ENCODE data around the gene NOL6. TPM values are rescaled to one million over a fixed set of nuclear protein-coding genes. Genes with fewer than 3 reads are reported as not detected.

NOL6 gene
- total and polyA plus RNA-seq, 2 of the 8 experiments (the other 6 are each of a cell fraction or from before 2014, with no cell fraction given) = 44.0 to 55.0 TPM

DNA sequence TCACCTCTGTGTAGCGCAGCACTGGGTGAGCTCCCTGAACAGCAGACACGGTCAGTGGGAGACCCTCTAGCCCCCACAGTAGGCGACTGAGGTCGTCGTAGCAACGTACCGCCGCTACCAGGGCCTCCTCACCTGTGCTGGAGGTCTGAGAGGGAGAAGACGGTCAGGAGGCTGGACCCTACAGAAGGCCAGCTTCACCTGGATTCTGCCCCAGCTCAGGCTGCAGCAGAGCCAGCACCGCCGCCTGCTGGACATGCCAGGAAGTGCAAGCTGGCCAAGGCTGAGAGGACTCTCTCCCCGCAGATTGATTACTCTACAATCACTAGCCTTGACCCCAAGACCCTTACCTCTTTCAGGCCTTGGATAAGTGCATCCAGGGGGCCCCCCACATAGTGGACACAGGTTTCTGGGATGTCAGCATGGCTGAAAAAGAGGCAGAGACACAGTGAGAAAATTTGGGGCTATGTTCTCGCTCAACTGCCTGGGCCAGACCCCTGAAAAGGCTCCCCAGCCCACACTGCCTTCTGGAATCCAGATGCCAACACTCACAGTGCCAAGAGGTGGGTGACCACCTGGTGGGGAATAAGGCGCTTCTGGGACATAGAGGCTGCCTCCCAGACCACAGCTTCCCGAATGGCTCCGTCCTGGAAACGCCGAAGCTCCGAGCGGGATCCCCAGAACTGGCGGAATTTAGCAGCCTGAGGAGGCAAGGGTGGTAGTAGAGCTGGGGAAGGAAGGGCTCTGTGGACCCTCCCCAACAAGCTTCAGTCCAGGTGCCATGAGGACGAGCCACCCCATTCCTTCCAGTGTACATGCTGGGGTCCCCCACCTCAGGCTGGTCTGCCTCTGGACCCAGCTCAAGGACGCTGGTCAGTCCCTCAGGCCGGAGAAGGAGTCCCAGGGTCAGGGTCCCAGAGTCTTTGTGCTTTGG lies 6.9 kb downstream of the NOL6 start (continued):
- TF ChIP-seq, protein P1, sequence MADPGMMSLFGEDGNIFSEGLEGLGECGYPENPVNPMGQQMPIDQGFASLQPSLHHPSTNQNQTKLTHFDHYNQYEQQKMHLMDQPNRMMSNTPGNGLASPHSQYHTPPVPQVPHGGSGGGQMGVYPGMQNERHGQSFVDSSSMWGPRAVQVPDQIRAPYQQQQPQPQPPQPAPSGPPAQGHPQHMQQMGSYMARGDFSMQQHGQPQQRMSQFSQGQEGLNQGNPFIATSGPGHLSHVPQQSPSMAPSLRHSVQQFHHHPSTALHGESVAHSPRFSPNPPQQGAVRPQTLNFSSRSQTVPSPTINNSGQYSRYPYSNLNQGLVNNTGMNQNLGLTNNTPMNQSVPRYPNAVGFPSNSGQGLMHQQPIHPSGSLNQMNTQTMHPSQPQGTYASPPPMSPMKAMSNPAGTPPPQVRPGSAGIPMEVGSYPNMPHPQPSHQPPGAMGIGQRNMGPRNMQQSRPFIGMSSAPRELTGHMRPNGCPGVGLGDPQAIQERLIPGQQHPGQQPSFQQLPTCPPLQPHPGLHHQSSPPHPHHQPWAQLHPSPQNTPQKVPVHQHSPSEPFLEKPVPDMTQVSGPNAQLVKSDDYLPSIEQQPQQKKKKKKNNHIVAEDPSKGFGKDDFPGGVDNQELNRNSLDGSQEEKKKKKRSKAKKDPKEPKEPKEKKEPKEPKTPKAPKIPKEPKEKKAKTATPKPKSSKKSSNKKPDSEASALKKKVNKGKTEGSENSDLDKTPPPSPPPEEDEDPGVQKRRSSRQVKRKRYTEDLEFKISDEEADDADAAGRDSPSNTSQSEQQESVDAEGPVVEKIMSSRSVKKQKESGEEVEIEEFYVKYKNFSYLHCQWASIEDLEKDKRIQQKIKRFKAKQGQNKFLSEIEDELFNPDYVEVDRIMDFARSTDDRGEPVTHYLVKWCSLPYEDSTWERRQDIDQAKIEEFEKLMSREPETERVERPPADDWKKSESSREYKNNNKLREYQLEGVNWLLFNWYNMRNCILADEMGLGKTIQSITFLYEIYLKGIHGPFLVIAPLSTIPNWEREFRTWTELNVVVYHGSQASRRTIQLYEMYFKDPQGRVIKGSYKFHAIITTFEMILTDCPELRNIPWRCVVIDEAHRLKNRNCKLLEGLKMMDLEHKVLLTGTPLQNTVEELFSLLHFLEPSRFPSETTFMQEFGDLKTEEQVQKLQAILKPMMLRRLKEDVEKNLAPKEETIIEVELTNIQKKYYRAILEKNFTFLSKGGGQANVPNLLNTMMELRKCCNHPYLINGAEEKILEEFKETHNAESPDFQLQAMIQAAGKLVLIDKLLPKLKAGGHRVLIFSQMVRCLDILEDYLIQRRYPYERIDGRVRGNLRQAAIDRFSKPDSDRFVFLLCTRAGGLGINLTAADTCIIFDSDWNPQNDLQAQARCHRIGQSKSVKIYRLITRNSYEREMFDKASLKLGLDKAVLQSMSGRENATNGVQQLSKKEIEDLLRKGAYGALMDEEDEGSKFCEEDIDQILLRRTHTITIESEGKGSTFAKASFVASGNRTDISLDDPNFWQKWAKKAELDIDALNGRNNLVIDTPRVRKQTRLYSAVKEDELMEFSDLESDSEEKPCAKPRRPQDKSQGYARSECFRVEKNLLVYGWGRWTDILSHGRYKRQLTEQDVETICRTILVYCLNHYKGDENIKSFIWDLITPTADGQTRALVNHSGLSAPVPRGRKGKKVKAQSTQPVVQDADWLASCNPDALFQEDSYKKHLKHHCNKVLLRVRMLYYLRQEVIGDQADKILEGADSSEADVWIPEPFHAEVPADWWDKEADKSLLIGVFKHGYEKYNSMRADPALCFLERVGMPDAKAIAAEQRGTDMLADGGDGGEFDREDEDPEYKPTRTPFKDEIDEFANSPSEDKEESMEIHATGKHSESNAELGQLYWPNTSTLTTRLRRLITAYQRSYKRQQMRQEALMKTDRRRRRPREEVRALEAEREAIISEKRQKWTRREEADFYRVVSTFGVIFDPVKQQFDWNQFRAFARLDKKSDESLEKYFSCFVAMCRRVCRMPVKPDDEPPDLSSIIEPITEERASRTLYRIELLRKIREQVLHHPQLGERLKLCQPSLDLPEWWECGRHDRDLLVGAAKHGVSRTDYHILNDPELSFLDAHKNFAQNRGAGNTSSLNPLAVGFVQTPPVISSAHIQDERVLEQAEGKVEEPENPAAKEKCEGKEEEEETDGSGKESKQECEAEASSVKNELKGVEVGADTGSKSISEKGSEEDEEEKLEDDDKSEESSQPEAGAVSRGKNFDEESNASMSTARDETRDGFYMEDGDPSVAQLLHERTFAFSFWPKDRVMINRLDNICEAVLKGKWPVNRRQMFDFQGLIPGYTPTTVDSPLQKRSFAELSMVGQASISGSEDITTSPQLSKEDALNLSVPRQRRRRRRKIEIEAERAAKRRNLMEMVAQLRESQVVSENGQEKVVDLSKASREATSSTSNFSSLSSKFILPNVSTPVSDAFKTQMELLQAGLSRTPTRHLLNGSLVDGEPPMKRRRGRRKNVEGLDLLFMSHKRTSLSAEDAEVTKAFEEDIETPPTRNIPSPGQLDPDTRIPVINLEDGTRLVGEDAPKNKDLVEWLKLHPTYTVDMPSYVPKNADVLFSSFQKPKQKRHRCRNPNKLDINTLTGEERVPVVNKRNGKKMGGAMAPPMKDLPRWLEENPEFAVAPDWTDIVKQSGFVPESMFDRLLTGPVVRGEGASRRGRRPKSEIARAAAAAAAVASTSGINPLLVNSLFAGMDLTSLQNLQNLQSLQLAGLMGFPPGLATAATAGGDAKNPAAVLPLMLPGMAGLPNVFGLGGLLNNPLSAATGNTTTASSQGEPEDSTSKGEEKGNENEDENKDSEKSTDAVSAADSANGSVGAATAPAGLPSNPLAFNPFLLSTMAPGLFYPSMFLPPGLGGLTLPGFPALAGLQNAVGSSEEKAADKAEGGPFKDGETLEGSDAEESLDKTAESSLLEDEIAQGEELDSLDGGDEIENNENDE (IDR thresholded peaks at IDR 0.05; ENCODE audit: insufficient replicate concordance, low read length) = no peak
- TF ChIP-seq, protein P2, sequence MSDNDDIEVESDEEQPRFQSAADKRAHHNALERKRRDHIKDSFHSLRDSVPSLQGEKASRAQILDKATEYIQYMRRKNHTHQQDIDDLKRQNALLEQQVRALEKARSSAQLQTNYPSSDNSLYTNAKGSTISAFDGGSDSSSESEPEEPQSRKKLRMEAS (IDR thresholded peaks at IDR 0.05) = no peak
- no peak for TF ChIP-seq CBX5 (IDR thresholded peaks at IDR 0.05; ENCODE audit: low read depth, low read length)
- no peak for TF ChIP-seq TAF1 (IDR thresholded peaks at IDR 0.05; ENCODE audit: low read depth, low read length)
- TF ChIP-seq, protein P3, sequence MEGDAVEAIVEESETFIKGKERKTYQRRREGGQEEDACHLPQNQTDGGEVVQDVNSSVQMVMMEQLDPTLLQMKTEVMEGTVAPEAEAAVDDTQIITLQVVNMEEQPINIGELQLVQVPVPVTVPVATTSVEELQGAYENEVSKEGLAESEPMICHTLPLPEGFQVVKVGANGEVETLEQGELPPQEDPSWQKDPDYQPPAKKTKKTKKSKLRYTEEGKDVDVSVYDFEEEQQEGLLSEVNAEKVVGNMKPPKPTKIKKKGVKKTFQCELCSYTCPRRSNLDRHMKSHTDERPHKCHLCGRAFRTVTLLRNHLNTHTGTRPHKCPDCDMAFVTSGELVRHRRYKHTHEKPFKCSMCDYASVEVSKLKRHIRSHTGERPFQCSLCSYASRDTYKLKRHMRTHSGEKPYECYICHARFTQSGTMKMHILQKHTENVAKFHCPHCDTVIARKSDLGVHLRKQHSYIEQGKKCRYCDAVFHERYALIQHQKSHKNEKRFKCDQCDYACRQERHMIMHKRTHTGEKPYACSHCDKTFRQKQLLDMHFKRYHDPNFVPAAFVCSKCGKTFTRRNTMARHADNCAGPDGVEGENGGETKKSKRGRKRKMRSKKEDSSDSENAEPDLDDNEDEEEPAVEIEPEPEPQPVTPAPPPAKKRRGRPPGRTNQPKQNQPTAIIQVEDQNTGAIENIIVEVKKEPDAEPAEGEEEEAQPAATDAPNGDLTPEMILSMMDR (IDR thresholded peaks at IDR 0.05; ENCODE audit: control extremely low read depth in 1 of 3, insufficient read depth in 1 of 3, low read depth in 1 of 3, low read length in 3 of 3) = peak; percentile 94 to 100 (median 99)
- TF ChIP-seq SP2 (IDR thresholded peaks at IDR 0.05; ENCODE audit: low read length) = no peak
- TF ChIP-seq SRF (IDR thresholded peaks at IDR 0.05; ENCODE audit: low read depth, low read length) = no peak
